Panc1 (cell line): ENCODE measurements around the gene TNNT3. TPM values are rescaled to one million over a fixed set of nuclear protein-coding genes. Genes with fewer than 3 reads are reported as not detected.

Experiments used
- ATAC-seq: fragments of 200-7000 bp; cut with Tn5 transposase; 2 replicates; pipeline ENCODE4 v1.9.1; 2020; ENCODE audit warnings: mild to moderate bottlenecking, moderate library complexity
- BruUV-seq: library from RNA; stranded (reverse); fragments of 400-500 nt; replicated peaks from 2 replicates; lab custom pipeline; 2021; lab: Mats Ljungman, UMichigan
- CTCF ChIA-PET: fragments of 300-600 bp; sonication (Branson Sonifier 250); formaldehyde crosslinking; loops from one replicate; lab custom pipeline; 2022; ENCODE audit warnings: antibody characterized with exemption; lab: Charles Lee
- POLR2A ChIA-PET: fragments of 300-600 bp; sonication (Branson Sonifier 250); formaldehyde crosslinking; loops from one replicate; lab custom pipeline; 2022; ENCODE audit warnings: antibody characterized with exemption; lab: Charles Lee
- DNase-seq: peaks from one replicate; pipeline ENCODE4 v3.0.0-alpha.2; 2010; ENCODE audit warnings: low read depth, low spot score
- H3K27ac ChIP-seq: 2 replicates; pipeline ENCODE4 v1.5.1; 2011; ENCODE audit warnings: mild to moderate bottlenecking, low read length, inconsistent platforms
- H3K27me3 ChIP-seq: fragments of 200-500 bp; sonication (Bioruptor generic); 2 replicates; pipeline ENCODE4 v1.6.0; 2014; ENCODE audit warnings: low read length, inconsistent platforms; ENCODE audit not compliant: control insufficient read depth, insufficient read depth
- H3K36me3 ChIP-seq: fragments of 200-500 bp; sonication (Bioruptor generic); 2 replicates; pipeline ENCODE4 v1.5.1; 2014; ENCODE audit warnings: inconsistent platforms, mild to moderate bottlenecking, low read length, moderate library complexity; ENCODE audit not compliant: control insufficient read depth, insufficient read depth
- H3K4me1 ChIP-seq: 2 replicates; pipeline ENCODE4 v1.5.1; 2011; ENCODE audit warnings: inconsistent platforms, mild to moderate bottlenecking, low read length, moderate library complexity; ENCODE audit not compliant: control insufficient read depth, insufficient read depth
- H3K4me3 ChIP-seq, 2 experiments: 2 replicates each; pipeline ENCODE4 v1.5.1; 2011 to 2012; ENCODE audit warnings: low read depth in 2 of 2, low read length in 2 of 2, mild to moderate bottlenecking in 2 of 2, inconsistent platforms in 1 of 2, moderate library complexity in 1 of 2
- H3K9me3 ChIP-seq: fragments of 200-500 bp; sonication (Bioruptor generic); 2 replicates; pipeline ENCODE4 v1.5.1; 2014; ENCODE audit warnings: low read depth, mild to moderate bottlenecking, inconsistent platforms, low read length, moderate library complexity; ENCODE audit not compliant: control insufficient read depth, insufficient read depth
- CTCF ChIP-seq: fragments of 450-650 bp; IDR thresholded peaks from 2 replicates; pipeline ENCODE4 v1.5.1; 2017; ENCODE audit warnings: mild to moderate bottlenecking
- POLR2AphosphoS5 ChIP-seq: IDR thresholded peaks from 2 replicates; pipeline ENCODE4 v1.6.1; 2012; ENCODE audit warnings: mild to moderate bottlenecking, low read depth, low read length, moderate library complexity
- REST ChIP-seq, 2 experiments: IDR thresholded peaks; 2 replicates each; pipeline ENCODE4 v1.6.1; 2011 to 2012; ENCODE audit warnings: low read depth in 2 of 2, control low read depth in 1 of 2, low read length in 1 of 2, mild to moderate bottlenecking in 1 of 2, moderate library complexity in 1 of 2; ENCODE audit not compliant: insufficient read depth in 1 of 2
- SIN3A ChIP-seq: IDR thresholded peaks from 2 replicates; pipeline ENCODE4 v1.6.1; 2012; ENCODE audit warnings: low read depth, mild to moderate bottlenecking, low read length, moderate library complexity, borderline replicate concordance; ENCODE audit not compliant: insufficient read depth
- TCF7L2 ChIP-seq: IDR thresholded peaks from 2 replicates; pipeline ENCODE4 v1.6.1; 2011; ENCODE audit warnings: mild to moderate bottlenecking, low read depth, low read length, inconsistent platforms
- in situ Hi-C: cut with HindIII; loops from 2 replicates; pipeline ENCODE4 v1.10.0; 2016; ENCODE audit warnings: low sequenced_read_pairs, low pct_unique_long_range_greater_than_20kb
- intact Hi-C: fragments of 100-400 bp; cut with micrococcal nuclease; formaldehyde crosslinking; loops from one replicate; pipeline ENCODE4 v1.10.0; 2022; ENCODE audit not compliant: unreplicated experiment
- total RNA-seq: library from RNA; stranded (reverse); gene quantifications from one replicate; pipeline ENCODE4 v1.2.1, GENCODE V29; 2021; ENCODE audit not compliant: unreplicated experiment

The TNNT3 gene
- total RNA-seq, 1 experiment from 2014 or later: 0.41 TPM

GRCh38 chr11:1958367-1958766, 38.9 kb downstream of the TNNT3 start:
- TF ChIP-seq TCF7L2 (no peak), SIN3A (no peak), CTCF (no peak), POLR2AphosphoS5 (no peak), REST (IDR thresholded peaks at IDR 0.05; ENCODE audit: insufficient read depth in 1 of 2, low read depth in 2 of 2, low read length in 1 of 2) (no peak)
- DNase-seq (no peak), ATAC-seq (no peak)
- in situ Hi-C loops: no loop called here
- Histone ChIP-seq H3K27me3 (no peaks in the 10 kb centered on the region), H3K4me3 (no peak overlapping the region), H3K27ac (no peak overlapping the region), H3K36me3 (no peaks in the 10 kb centered on the region), H3K4me1 (no peaks in the 10 kb centered on the region), H3K9me3 (no peaks in the 10 kb centered on the region)
- BruUV-seq: no TSS peak
- ChIA-PET POLR2A (interaction anchor here (0.5 kb wide), 1 partner anchor 22 kb away, joined by 3 read pairs; no protein-coding TSS in a partner anchor), CTCF (no interaction called here)
- intact Hi-C loops: no loop called here

- ATAC-seq: peak; percentile 22; the same call in 1 of the 2 replicates
- POLR2A ChIA-PET: no interaction called here
- no peak overlapping the region for H3K27ac ChIP-seq
These were observed 40.3 kb downstream of the TNNT3 start for GRCh38 chr11:1959786-1960185.

More at GRCh38 chr11:1959786-1960185, 40.3 kb downstream of the TNNT3 start:
- no TSS peak for BruUV-seq
- intact Hi-C loops (no loop called here), in situ Hi-C loops (no loop called here)
- TF ChIP-seq TCF7L2 (no peak), REST (IDR thresholded peaks at IDR 0.05; ENCODE audit: insufficient read depth in 1 of 2, low read depth in 2 of 2, low read length in 1 of 2) (no peak), SIN3A (no peak), CTCF (no peak), POLR2AphosphoS5 (no peak)
- DNase-seq: no peak
- CTCF ChIA-PET: interaction anchor here (1.0 kb wide), 1 partner anchor 190 kb away, joined by 3 read pairs; no protein-coding TSS in a partner anchor
- Histone ChIP-seq H3K4me1 (no peaks in the 10 kb centered on the region), H3K4me3 (no peak overlapping the region), H3K27me3 (no peaks in the 10 kb centered on the region), H3K36me3 (no peaks in the 10 kb centered on the region), H3K9me3 (no peaks in the 10 kb centered on the region)
